HG02884 (cell line): Measurements from ENCODE around the gene EGLN3.
"Not testable (repeated sequence)": the region's sequence is repeated elsewhere in the genome, so short reads cannot be mapped to it uniquely, and the experiment has no call there.

Experiments
- ATAC-seq: cut with Tn5 transposase; IDR thresholded peaks from one replicate; pipeline ENCODE4 v1.9.1; 2021; ENCODE audit warnings: mild to moderate bottlenecking, moderate library complexity; ENCODE audit not compliant: unreplicated experiment

EGLN3 gene

DNA sequence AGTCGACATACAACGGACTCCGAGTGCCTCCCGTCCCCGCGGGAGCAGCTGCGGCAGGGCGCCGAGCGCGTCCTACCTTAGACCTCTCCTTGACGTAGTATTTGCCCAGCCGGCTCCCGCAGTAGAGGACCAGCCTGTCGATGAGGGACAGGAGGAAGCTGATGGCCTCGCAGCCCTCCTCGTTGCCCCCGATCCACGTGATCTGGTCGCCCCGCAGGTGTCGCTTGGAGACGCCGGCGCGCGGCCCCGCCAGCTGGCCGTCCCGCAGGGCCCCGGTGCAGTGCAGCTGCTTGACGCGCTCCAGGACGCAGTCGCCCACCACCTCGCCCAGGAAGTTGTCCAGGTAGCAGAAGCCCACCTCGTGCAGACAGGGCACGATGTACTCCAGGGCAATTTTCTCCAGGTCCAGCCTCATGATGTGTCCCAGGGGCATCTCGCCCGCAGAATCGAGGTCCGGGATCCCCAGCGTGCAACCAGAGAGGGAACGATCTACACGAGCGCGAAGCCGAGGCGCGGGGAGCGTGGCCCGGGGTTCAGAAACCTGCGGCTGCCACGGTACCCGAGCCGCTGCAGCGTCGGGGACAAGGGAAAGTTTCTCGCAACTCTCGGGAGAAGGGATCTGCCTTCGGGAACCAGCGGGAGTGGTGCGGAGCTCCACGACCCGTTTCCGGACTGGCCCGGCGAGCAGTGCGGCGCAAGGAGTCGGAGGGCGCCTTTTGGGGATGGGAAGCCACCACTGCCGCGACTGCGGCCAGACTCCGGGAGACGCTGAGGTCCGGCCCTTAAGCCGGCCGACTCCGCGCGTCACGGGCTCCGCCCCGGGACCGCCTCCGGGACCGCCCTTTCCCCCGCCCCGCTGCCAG is at the start of gene EGLN3:
Gene EGLN3 (minus strand): TSS at position 755 of the 863 bp plus-strand sequence. CDS start 322 bp downstream, at position 433.
- peak; percentile 72 for ATAC-seq

DNA sequence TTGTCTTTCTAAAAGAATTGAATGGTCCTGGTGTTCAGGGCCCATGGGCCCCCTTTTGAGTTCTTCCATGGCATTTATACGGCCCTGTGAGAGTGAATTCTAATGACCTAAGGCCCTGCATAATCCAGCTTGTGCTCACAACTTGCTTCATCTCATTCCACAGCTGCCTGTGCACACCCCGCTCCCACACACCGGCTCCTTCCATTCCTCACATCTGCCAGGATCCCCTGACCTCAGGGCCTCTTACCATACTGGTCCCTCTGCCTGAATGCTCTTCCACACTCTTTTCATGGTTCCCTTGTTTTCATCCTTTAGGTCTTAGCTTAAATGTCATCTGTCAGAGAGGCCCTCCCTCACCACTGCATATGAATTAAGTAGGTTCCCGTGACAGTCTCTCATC is 49.5 kb upstream of the EGLN3 start:
- no peak for ATAC-seq

DNA sequence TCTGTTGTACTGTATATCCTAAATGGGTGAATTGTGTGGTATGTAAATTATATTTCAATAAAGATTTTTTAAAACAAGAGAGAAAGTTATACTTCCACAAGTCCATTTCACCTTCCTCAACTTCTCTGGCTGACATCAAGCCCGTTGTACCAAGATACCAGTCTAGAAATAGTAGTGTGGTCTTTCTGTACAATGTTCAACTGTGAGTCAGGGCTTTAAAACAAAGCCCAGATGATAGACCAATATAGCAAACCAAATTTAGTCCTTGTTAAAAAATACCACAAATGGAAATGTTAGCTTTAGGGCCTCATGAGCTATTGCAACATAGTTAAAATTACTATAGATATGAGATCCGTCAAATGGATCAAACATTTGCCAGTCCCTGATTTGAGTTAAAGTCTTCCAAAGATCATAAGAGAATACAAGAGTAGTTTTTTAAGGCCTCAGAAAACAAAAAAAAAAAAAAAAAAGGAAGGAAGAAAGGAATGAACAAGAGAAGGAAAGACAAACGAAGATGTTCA is 49.0 kb upstream of the EGLN3 start:
- no peak for ATAC-seq

DNA sequence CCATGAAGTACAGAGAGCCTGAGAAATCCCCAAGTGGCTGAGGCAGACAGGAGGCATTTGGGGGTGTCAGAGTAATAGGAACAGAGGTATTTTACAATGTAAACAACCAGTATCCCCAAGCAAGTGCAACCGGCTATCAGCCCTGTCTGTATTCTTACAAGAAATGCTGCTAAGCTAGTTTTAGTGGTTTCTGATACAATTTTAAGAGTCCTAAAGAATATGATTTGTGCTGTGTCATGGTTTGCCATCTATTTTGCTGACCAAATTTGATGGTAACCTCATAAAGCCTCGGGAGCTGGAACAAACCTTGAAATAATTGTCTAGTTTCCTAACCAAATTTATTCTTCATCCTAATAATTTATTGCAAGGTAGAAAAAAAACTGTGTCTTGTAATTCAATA is 46.7 kb upstream of the EGLN3 start:
- ATAC-seq, result no peak

DNA sequence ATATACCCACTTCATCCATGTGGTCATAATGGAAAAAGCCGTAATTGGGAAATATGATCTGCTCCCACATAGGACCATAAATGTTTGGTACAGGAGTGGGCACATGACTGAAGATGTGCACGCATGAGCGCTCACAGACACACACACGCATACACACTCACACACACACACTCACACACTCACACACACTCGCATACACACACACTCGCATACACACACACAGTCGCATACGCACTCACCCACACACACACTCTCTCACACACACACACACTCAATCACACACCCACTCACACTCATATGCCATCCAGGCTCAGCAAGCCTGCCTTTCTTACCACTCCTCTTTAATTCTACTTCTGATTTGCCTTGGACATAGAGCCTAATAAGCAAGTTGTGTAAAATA is 45.6 kb upstream of the EGLN3 start:
- ATAC-seq, result no peak

DNA sequence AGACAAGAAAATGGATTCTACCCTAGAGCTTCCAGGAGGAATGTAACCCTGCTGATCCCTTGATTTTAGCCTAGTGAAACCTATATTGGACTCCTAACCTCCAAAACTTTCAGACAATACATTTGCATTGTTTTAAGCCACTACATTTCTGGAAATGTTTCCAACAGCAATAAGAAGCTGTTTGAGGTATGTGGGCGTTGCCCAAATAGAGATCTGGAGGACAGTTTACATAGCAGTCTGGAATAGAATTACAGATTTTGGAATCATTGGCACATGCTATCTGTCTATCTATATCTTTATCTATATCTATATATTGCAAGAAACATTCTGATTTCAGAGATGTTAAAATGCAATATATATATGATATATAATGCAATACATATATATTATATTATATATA is 42.4 kb upstream of the EGLN3 start:
- no peak for ATAC-seq

DNA sequence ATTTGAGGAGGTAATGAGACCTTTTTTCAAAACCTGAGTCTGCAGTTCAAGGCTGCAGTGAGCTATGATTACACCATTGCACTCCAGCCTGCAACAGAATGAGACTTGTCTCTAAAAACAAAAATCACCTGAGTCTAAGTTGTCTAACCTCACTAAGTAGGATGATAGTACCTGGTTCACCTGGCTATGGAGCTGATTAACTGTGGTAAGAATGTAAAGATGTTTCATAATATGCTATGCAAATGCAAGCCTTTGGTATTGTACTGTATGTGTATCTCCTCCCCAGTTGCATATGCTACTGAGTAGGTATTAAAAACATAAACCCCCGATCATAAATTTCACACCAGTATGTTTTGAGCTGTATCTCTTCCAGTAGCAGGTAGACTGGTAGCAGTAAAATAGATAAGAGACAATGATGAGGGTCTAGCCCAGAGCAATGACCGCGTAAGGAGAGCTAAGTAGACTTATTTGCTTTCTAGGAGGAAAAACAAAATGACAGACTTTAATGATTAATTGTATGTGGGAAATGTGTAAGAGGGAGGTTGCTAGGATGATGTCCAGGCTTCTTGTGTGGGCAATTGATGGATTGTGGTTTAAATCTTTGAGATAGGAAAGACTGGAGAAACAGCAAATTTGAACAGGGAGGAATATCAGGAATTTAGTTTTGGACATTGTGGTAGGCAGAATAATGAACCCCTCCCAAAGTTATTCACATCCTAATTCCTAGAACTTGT is 41.6 kb upstream of the EGLN3 start:
- ATAC-seq, result no peak

DNA sequence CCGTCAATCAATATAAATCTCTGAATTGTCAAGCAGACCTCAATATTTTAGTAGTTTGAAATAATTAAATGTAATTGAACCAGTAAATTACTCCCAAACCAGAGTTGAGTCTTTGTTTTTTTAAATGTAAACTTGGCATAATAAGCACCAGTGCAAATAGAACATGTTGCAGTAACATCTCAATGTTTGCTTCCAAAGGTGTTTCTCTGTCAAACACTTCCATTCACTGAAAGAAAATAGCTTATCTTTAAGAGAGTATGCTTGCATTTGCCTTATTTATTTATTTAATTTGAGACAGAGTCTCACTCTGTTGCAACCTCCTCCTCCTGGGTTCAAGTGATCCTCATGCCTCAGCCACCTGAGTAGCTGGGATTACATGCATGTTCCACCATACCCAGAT is 39.9 kb upstream of the EGLN3 start:
- ATAC-seq, result no peak

DNA sequence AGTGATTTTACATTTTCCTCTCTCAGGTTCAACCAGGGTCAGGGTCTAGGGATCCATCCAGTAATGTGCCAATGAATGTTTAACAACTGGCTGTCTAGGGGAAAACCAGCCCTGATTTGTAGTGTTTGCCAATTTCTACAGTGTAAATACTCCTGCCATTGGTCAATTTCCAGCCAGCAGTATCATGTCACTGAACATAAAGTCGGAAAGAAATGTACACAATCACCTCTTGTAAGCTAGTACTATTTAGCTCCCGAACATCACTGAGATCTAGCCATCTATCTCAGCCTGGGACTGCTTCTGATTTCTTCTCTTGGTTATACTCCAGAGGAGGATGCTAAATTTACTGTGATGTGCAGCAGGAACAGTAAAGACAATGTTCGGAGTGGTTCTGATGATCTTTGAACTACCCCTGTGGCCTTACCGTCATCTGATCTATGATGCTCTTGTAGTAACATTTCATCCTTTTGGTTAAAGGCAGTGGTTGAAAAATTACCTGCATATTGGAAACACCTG is 36.7 kb upstream of the EGLN3 start:
- ATAC-seq, result no peak

DNA sequence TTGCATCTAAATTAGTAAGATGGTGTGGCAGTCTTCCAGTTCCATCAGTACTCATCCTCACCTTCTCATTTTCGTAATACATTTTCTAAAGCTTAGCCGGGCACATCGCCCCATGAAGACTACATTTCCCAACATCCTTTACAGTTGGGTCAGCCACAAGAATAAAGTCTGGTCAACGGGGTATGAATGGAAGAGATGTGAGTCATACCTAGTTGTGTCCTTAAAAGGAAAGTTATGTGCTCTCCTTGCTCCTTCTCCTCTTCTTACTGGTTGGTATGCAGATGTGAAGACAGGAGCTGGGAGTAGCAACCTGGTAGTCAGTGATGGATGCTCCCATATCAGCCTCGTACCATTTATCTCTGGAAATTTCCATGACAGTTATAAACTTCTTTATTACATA is 35.9 kb upstream of the EGLN3 start:
- no peak for ATAC-seq

DNA sequence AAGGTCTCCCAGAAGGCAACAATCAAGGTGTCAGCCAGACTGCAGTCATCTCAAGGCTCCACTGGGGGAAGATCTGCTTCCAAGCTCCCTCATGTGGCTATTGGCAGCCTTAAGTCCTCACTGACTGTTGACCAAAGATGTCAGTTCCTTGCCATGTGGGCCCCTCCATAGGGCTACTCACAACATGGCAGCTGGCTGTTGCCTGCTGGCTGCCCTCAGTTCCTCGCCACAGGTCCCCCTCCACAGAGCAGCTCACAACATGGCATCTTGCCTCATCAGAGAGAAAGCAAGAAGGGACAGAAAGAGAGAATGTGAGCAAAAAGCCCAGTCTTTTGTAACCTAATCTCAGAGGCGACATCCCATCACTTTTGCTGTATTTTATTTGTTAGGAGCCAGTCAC is 34.4 kb upstream of the EGLN3 start:
- ATAC-seq, result no peak

DNA sequence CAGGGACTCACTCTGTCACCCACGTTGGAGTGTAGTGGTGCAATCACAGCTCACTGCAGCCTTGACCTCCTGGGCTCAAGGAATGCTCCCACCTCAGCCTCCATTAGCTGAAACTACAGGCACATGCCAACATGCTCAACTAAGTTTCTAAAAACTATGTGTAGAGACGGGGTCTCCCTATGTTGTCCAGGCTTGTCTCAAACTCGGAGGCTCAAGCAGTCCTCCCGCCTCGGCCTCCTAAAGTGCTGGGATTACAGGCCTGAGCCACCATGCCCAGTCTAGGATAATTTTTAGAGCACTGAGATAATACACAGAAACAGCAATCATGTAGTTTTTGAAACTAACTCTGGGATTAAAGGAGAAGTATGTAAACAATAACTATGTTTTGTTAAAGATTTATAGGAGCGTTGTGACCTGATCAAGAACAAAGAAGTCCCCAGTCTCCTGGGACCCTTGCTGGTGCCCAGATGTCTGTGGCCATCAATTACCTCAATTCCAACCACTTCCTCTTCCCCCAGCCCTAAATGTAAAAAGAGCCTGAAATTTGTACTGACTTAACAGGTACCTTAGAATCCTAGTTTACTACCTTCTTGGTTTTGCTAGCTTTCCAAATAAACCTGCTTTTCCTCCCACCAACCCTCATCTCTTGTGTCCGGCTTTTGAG is 28.9 kb upstream of the EGLN3 start:
- ATAC-seq, result no peak

DNA sequence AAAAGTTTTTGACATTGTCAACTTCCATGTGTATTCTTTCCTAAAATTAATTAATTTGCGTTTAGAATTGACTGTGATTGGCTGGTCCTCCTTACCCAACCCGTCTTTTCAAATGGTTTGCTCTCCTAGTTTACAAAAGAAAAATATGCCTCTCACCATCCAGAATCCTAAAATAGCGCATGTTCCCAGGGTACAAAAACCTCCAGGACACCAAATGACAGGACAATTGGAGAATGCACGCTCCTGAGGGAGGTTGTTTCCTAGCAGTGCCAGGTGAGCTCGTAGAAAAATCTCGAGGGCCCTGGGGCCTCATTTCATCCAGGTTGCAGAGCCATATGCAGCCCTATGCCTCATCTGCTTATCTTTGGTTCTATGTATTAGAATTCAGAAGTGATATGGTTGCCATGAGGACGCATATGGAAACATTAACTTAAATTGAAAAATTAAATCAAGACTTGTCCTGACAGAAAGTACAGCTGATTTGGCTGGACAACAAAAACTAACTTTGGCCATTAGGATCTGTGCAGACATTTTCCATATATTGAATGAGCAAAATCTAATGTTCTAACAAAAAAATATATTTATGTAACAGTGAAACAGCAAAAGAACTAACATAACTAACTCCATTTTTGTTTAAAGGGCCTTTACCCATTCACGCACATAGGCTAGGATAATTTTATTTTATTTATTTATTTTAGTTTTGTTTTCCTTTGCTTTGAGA is 28.2 kb upstream of the EGLN3 start:
- ATAC-seq, result no peak

DNA sequence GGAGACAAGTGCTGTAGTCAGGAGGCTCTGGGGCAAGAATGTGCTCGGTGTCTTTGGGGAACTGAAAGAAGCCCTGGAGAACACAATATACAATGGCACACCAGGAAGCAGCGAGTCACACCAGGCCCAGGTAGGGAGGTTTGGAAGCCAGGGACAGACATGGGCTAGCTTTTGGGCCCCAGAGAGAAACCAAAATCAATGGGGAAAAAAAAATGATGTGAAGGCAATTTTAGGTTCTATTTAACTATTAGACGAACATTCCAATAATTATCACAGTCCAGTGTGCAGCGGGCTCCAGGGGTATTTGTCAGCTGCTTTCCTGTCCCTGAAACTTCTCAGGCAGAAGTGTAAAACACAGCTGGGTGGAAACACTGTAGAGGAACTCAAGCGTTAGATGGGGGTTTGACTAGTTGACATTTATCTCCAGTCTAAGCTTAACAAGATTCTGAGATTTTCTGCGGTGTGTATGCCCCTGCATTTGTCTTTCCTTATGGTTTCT is 21.8 kb upstream of the EGLN3 start:
- no peak for ATAC-seq

DNA sequence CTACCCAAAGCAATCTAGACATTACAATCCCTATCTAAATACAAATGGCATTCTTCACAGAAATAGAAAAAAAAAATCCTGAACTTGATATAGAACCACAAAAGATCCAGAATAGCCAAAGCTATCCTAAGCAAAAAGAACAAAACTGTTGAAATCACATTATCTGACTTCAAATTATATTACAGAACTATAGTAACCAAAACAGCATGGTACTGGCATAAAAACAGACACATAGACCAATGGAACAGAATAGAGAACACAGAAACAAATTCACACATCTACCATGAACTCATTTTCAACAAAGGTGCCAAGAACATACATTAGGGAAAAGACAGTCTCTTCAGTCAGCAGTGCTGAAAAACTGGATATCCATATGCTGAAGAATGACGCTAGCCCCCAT is 19.0 kb upstream of the EGLN3 start:
- ATAC-seq, result not testable (repeated sequence)

DNA sequence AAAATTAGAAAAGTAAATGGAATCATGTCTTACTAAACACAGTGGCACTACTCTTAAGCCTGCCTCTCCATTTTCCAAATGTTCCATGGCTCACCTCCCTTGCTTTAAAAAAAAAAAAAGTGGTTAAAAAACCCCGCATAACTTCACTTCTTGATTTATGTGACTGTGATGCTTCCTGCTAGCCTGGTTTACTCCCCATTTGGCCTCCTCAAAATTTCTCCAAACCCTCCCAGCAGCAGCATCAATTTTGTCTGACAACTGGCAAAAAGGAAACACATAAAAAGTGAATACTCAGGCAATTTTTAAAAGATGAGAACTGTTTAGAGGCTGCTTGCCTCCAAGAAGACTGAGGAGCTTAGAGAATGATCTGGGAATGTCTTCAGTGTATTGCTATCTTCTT is 17.8 kb upstream of the EGLN3 start:
- no peak for ATAC-seq

DNA sequence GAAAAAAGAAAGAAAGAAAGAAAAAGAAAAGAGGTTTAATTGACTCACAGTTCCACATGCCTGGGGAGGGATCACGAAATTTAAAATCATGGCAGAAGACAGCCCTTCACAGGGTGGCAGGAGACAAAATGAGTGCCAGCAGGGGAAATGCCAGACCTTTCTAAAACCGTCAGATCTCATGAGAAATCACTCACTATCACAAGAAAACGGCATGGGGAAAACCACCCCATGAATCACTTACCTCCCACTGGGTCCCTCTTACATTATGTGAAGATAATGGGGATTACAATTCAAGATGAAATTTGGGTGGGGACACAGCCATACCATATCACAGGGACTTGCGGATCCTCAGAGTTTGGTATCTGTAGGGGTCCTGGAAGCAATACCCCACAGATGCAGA is 16.3 kb upstream of the EGLN3 start:
- ATAC-seq, result no peak

DNA sequence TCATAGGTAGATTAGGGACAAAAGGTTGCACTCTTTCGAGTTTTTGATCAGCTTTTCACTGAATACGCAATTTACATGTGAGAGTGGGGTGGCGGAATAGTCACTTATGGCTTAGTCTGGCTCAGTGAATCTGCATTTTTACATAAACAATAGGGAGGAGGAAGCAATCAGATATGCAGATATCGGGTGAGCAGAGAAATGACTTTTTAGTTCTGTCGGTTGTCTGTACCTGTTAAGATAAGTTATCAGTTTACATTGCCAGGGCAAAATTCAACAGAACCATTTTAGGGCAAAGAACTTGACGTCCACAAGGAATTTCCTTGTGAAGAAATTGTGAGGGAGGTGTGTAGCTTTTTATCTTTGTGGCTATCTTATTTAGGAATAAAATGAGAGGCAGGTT is 15.4 kb upstream of the EGLN3 start:
- ATAC-seq, result no peak

DNA sequence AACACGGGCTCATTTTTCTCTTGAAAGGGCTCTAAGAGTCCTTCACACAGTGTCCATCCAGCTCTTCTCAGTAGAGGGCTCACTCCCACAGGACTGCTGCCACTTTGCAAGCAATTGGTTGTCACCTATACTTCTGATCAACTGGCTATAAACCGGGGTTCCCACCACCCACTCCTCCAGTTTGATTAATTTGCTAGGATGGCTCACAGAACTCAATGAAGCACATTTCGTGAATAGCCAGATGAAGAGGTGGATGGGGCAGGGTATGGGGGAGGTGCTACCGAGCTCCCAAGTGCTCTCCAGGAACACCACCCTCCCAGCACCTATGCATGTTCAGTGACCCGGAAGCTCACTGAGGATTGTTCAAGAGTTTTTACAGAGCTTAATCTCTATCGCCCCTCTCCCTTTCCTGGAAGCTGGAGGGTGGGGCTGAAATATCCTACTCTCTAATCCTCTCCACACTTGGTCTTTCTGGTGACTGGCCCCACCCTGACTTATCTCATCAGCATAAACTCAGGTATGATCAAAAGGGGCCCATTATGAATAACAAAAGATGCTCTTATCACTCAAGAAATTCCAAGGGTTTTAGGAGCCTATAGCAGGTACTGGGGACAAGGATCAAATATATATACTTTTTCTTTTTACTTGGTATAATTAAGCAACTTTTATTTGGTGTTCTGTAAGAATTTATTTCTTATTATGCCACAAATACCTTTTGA is 13.9 kb upstream of the EGLN3 start:
- no peak for ATAC-seq

DNA sequence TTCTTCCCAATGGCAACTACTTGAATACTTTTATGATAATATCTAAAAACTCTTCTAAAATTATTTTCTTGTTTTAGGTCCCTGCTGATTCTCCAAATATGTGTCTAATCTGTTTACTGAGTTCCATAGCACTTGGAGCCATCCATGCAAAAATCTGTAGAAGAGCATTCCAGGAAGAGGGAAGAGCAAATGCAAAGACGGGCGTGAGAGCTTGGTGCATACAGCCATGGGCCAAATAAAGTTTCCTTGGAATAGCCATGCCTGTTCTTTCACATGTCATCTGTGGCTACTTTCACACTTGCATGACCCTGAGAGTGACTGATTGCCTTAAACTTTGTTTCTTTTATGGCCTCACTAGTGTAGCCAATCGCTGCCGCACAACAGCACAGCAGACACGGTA is 13.0 kb upstream of the EGLN3 start:
- no peak for ATAC-seq
